Pancreas (tissue), 10 donors: ENCODE results near the gene CTDSPL. TPM values are rescaled to one million over a fixed set of nuclear protein-coding genes. Genes with fewer than 3 reads are reported as not detected.

ENCODE experiments used
- ATAC-seq, 4 donors: fragments of 200-7000 bp; cut with Tn5 transposase; one replicate each; pipeline versions ENCODE4 v1.8.0 to v1.9.1; 2020; ENCODE audit warnings: mild to moderate bottlenecking in 4 of 4, moderate library complexity in 4 of 4
- DNase-seq, 6 donors: peaks; one replicate each; pipeline ENCODE4 v3.0.0-alpha.2; 2020
- FAIRE-seq: peaks from 2 replicates; lab custom pipeline; 2012; peaks lifted over from hg19 to GRCh38; lab: Jason Lieb, UNC
- H3K27ac ChIP-seq, 4 donors: fragments of 200-600 bp; sonication (generic); 1 replicate in 3 of 4; 2 replicates in 1 of 4; pipeline versions ENCODE4 v1.5.0 to v1.8.0; 2020
- H3K27me3 ChIP-seq, 4 donors: fragments of 200-600 bp; one replicate each; pipeline ENCODE4 v1.8.0; 2021
- H3K36me3 ChIP-seq, 3 donors: fragments of 200-600 bp; sonication (generic) in 1 of 3; one replicate each; pipeline versions ENCODE4 v1.5.0 to v1.8.0; 2020 to 2021
- H3K4me1 ChIP-seq, 3 donors: fragments of 200-600 bp; one replicate each; pipeline ENCODE4 v1.8.0; 2021
- H3K4me3 ChIP-seq, 4 donors: fragments of 200-600 bp; sonication (generic) in 2 of 4; one replicate each; pipeline versions ENCODE4 v1.5.0 to v1.8.0; 2020 to 2021
- H3K9me3 ChIP-seq, 4 donors: fragments of 200-600 bp; one replicate each; pipeline ENCODE4 v1.8.0; 2021
- CTCF ChIP-seq, 4 donors: fragments of 200-600 bp; sonication (generic) in 3 of 4; IDR thresholded peaks; one replicate each; pipeline versions ENCODE4 v1.5.0 to v1.8.0; 2021; ENCODE audit warnings: antibody characterized with exemption in 4 of 4
- WGBS, 2 donors: extraction: QIAGEN DNeasy Blood & Tissue Kit; methylation state at CpG; one replicate each; pipeline ENCODE4 v1.1.7; 2013; 5-methylcytosine and 5-hydroxymethylcytosine counted together
- intact Hi-C, 3 donors: fragments of 100-400 bp; cut with DNase I; formaldehyde crosslinking; loops; one replicate each; pipeline versions ENCODE4 v1.11.1 to v1.14.2; 2022
- polyA plus RNA-seq, 2 donors: library from polyadenylated mRNA; stranded (reverse); fragments of 200-250 nt; gene quantifications; one replicate each; pipeline ENCODE4 v1.2.3, GENCODE V29; 2013
- total RNA-seq, 6 donors: library from RNA; stranded (reverse); fragmentation: NEBNext Ultra II Directional in 4 of 6; extraction: Animal tissue kit (Norgen Biotek cat#: 25700) in 4 of 6; gene quantifications; one replicate each; pipeline versions ENCODE4 v1.2.1 to v1.2.4, GENCODE V29; 2021 to 2023
- donor health status: healthy with polysubstance abuse.
- donor health status: DM: no; HTN: no; CAD: no; lungs with moderate emphysema.
- donor health status: DM: no; HTN: no; CAD: no.
- donor health status: control.
- donor health status: control.
- donor health status: Bipolar disorder and iron deficiency.
- donor health status: DM: yes; HTN: yes; CAD: no.
- donor health status: DM: no; HTN: no; CAD: no.
- donor health status: DM: no; HTN: no; CAD: no.
- donor health status: DM: yes; HTN: yes; CAD: no.

CTDSPL gene
- total and polyA plus RNA-seq, 8 donors, result 8.4 to 34.8 (median 15.4) TPM

DNA sequence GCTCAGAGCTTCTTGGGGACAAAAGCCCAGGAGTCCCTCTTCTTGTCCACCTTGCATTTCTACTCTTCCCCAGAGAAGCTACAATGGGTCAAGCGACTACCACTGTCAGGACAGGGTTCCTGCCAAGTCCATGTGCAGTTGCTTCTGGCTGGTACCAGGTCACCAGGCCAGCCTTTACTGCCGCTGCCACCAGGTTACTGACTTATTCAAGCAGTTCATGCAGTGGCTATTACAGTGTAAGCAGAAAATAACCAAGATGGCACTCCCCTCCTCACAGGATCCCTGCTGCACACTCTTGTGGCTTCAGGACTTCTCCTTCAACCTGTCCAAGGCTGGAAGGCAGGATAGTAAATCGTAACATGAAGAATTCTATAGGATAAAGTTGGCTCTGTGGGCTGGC lies 42.1 kb downstream of the CTDSPL start:
- no peaks in the 10 kb centered on the region for H3K36me3 ChIP-seq
- DNase-seq, result no peak
- no peak for FAIRE-seq
- ATAC-seq, result no peak
- 84 to 89% methylated on average over 3 of the region's 3 CpGs for WGBS, 2 donors
- TF ChIP-seq CTCF (IDR thresholded peaks at IDR 0.05), result no peak
- H3K9me3 ChIP-seq, result no peaks in the 10 kb centered on the region
- H3K4me3 ChIP-seq, result no peak overlapping the region
- H3K27ac ChIP-seq, result no peak overlapping the region
- no peaks in the 10 kb centered on the region for H3K4me1 ChIP-seq
- intact Hi-C loops, result no loop called here
- no peaks in the 10 kb centered on the region for H3K27me3 ChIP-seq

DNA sequence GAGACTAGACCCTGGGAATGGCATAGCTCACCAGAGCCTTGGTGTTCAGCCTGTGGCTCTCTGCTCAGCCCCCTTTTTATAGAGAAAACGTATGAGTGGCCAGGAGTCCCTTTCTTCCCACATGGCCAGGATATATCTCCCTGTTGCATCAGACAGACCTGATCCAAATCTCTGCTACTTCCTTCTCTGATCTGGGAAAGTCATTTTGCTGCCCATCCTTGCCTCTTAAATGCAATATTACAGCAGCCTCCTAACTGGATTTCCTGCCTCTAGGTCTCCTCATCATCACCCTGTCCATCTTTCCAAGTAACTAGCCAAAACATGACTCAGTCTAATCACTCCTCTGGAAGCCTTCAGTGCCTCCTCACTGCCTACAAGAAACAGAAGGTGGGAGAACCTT lies 42.9 kb downstream of the CTDSPL start:
- DNase-seq (no peak), ATAC-seq (peak in 1 of 4 donors; percentile 33), FAIRE-seq (no peak)
- TF ChIP-seq CTCF (IDR thresholded peaks at IDR 0.05), result no peak
- WGBS, 2 donors, result 64 to 73% methylated on average over 1 of the region's 1 CpG
- intact Hi-C loops, result no loop called here
- no peak overlapping the region for H3K27ac ChIP-seq
- H3K27me3 ChIP-seq, result no peaks in the 10 kb centered on the region
- H3K9me3 ChIP-seq, result no peaks in the 10 kb centered on the region
- H3K36me3 ChIP-seq, result no peaks in the 10 kb centered on the region
- H3K4me1 ChIP-seq, result no peaks in the 10 kb centered on the region
- no peak overlapping the region for H3K4me3 ChIP-seq

- Histone ChIP-seq H3K4me1 (no peaks in the 10 kb centered on the region), H3K36me3 (no peaks in the 10 kb centered on the region), H3K4me3 (no peak overlapping the region), H3K27ac (no peak overlapping the region), H3K27me3 (no peaks in the 10 kb centered on the region), H3K9me3 (no peaks in the 10 kb centered on the region)
- DNase-seq (no peak), ATAC-seq (no peak), FAIRE-seq (no peak)
- WGBS, 2 donors, result 23 to 50% methylated on average over 1 of the region's 1 CpG
- TF ChIP-seq CTCF (IDR thresholded peaks at IDR 0.05), result no peak
- intact Hi-C loops, result no loop called here
Observed at GRCh38 chr3:37905346-37905745, 43.7 kb downstream of the CTDSPL start.

DNA sequence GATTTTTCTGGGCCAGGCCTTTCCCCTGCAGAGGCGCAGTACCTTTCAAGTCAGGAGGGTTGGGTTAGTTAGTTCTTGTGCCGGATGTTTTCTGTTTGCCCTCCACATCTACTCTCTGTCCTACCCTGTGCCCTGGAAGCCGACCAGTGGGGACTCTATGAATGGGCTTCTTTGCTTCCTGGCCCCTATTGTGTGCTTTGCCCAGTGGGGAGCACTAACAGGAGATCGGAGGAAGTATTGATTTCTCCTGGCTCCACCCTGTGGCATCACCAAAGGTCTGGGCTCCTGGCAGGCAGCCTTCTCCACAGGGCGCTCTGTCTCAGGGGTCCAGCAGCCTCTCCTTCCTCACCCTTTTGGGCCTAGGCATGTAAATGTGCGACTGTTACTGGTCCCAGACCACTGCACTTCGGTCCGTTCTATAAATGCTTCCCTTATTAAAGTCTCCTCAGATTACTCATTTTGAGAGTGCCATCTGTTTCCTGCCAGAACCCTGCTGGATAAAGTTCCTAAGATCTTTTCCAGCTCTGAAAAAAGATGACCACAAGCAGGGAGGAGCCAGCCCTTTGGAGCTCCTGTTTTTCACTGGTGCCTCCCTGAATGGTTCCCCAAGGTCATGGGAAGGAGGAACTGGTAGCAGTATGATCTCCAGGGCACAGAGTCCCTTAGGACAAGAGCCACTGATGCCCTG lies 44.5 kb downstream of the CTDSPL start:
- peak overlapping the region in 3 of 4 donors; percentile 1 to 44 (median 30) for H3K27ac ChIP-seq
- no peak for TF ChIP-seq CTCF (IDR thresholded peaks at IDR 0.05)
- DNase-seq (no peak), FAIRE-seq (no peak), ATAC-seq (peak in 3 of 4 donors; percentile 38 to 59 (median 44))
- no peaks in the 10 kb centered on the region for H3K4me1 ChIP-seq
- H3K4me3 ChIP-seq, result no peak overlapping the region
- WGBS, 2 donors, result 70% methylated on average over 8 of the region's 8 CpGs
- no peaks in the 10 kb centered on the region for H3K9me3 ChIP-seq
- intact Hi-C loops, result no loop called here
- no peaks in the 10 kb centered on the region for H3K36me3 ChIP-seq
- H3K27me3 ChIP-seq, result no peaks in the 10 kb centered on the region

- DNase-seq (no peak), FAIRE-seq (no peak), ATAC-seq (no peak)
- H3K27ac ChIP-seq, result peak overlapping the region in 2 of 4 donors; percentile 30 to 44
- no peak for TF ChIP-seq CTCF (IDR thresholded peaks at IDR 0.05)
- no peaks in the 10 kb centered on the region for H3K27me3 ChIP-seq
- WGBS, 2 donors, result 70 to 72% methylated on average over 5 of the region's 5 CpGs
- no peak overlapping the region for H3K4me3 ChIP-seq
- H3K9me3 ChIP-seq, result no peaks in the 10 kb centered on the region
- H3K4me1 ChIP-seq, result no peaks in the 10 kb centered on the region
- intact Hi-C loops, result no loop called here
- no peaks in the 10 kb centered on the region for H3K36me3 ChIP-seq
Observed at GRCh38 chr3:37906734-37907282, 45.1 kb downstream of the CTDSPL start.
